ENCODE data around the gene COL4A2.

GRCh38 chr13:110283736-110284517 lies 23.2 kb upstream of the COL4A2 start:
- TF ChIP-seq MAX (IDR thresholded peaks at IDR 0.05): no peak
- no peak for TF ChIP-seq EZH2 (IDR thresholded peaks at IDR 0.05)
- TF ChIP-seq, protein P1, sequence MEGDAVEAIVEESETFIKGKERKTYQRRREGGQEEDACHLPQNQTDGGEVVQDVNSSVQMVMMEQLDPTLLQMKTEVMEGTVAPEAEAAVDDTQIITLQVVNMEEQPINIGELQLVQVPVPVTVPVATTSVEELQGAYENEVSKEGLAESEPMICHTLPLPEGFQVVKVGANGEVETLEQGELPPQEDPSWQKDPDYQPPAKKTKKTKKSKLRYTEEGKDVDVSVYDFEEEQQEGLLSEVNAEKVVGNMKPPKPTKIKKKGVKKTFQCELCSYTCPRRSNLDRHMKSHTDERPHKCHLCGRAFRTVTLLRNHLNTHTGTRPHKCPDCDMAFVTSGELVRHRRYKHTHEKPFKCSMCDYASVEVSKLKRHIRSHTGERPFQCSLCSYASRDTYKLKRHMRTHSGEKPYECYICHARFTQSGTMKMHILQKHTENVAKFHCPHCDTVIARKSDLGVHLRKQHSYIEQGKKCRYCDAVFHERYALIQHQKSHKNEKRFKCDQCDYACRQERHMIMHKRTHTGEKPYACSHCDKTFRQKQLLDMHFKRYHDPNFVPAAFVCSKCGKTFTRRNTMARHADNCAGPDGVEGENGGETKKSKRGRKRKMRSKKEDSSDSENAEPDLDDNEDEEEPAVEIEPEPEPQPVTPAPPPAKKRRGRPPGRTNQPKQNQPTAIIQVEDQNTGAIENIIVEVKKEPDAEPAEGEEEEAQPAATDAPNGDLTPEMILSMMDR (IDR thresholded peaks at IDR 0.05 in 2 of 3, conservative IDR thresholded peaks at IDR 0.05 in 1 of 3; ENCODE audit: borderline replicate concordance in 1 of 3, insufficient read depth in 1 of 3, low read depth in 2 of 3, low read length in 2 of 3): no peak
- TF ChIP-seq JUND (IDR thresholded peaks at IDR 0.05): no peak
